Activated CD4-positive, alpha-beta T cell treated with anti-CD3 and anti-CD28 coated beads, Interleukin-2, amount 50 U/mL, for 48 hours (primary cell): ENCODE results near the gene PCCA.
"Not testable (repeated sequence)": the region's sequence is repeated elsewhere in the genome, so short reads cannot be mapped to it uniquely, and the experiment has no call there.

ENCODE experiments used
- DNase-seq, 2 experiments: peaks; one replicate each; pipeline ENCODE4 v3.0.0-alpha.2; 2020

The PCCA gene

DNA sequence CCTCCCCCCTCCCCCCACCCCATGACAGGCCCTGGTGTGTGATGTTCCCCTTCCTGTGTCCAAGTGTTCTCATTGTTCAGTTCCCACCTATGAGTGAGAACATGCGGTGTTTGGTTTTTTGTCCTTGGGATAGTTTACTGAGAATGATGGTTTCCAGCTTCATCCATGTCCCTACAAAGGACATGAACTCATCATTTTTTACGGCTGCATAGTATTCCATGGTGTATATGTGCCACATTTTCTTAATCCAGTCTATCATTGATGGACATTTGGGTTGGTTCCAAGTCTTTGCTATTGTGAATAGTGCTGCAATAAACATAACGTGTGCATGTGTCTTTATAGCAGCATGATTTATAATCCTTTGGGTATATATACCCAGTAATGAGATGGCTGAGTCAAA lies 229.6 kb downstream of the PCCA start:
- not testable (repeated sequence) for DNase-seq

DNA sequence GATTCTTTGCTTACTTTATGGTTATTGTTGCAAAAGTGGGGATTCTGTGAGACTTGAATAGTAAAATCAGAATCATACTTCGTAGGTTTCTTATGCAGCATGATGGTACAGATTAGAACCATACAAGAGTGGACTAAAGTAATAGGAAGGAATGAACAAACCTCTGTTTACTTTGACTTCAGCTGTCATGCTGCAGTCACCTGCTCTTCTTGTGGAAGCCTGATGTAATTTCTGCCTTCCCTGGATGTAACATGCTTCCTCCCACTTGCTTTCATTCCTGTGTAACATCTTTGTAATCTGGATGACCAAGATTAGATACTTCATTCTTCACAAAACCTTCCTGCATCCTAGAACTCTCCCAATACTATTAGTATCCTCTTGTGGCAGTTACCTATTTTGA lies 235.0 kb downstream of the PCCA start:
- DNase-seq, result no peak

GRCh38 chr13:100330662-100331061 lies 241.8 kb downstream of the PCCA start:
- no peak for DNase-seq

DNA sequence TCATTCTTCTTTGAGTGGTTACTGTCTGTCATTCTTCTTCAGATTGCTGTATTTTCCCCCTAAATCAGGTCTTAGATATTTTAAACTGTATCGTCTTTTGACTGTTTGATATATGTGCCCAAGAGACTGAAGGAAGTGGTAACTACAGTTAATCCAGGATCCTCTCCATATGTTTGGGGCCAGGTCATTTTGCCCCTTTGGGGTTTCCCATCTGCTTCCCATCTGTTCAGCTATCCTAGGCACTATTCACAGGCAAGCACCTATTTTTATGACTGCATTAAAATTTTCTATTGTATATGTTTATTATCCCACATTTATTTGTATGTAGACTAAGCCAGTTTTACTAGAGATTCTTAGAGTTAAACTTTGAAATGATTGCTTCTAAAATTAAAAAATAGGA lies 244.2 kb downstream of the PCCA start:
- DNase-seq, result no peak

GRCh38 chr13:100334214-100334613 lies 245.3 kb downstream of the PCCA start:
- DNase-seq, result no peak

DNA sequence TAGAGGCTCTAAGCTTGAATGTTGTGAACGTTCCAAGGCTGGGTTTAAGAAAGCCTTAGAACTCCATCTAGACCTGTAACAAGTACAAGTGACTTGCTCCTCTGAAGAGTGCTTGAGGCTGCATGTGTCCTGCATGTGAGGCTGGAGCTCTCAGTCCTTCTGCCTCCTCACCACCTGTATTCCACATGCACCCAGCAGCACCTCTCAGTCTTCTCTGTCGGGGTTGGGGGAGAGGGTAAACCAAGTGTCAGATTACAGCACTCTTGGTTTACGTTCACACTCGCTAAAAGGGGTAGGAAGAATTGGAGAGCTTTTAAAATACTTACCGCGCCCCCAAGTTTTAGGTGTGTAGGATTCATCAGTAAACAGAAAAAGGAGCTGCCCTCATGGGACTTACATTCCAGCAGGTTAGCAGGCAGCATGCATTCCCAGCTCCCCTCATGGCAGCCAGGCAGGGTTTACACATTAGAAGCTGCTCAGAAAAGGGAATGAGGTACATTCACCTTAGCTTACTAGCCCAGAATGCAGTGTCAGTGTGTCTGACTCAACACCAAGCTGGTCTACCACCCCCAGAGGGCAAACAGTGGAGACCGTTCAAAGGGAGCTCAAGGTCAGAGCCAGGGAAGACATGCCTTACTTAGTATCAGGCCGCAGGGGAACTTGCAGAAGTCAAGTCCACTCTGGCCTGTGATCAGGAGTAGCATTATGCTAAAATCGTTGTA lies 248.1 kb downstream of the PCCA start:
- DNase-seq, result no peak

DNA sequence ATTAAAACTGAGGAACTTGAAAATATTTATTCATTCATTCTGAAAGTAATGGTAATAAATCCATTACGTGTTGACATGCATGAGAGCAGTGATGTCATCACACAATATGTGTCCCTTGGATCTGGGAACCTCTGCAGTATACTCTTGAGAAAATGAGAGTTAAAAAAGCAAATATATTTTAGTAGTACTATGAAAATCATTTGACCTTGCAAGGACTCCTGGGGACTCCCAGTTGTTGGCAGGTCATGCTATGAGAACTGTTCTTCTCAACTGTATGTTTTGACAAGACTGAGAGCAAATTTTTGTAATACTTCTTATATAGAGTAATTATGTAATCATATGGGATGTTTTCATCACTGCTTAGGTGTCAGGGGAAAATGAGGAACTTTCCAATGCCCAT lies 249.4 kb downstream of the PCCA start:
- DNase-seq, result no peak

DNA sequence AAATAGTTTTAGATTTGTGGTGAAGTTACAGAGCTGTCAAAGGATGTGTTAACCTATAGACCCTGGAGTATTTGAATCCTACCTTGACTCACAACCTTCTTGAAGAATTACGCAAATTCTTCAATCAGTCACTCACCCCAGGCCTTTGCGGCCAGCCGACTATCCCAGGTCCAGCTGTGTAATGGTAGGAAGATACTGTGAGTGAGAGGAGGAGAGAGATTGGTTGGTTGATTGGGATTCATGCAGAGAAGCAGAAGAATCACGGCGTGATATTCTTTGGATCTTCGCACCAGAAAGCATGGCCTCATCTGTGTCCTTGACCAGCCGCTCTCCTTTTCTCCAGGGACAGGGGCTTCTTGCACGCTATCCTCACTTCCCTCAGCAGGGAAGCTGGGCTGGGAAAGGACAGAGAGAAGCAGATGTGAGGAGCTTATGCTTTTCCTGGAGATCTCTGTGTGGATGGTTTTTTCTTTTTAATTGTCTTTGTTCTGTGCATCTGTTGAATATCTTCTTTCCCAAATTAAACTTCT lies 250.6 kb downstream of the PCCA start:
- DNase-seq, result no peak

GRCh38 chr13:100340865-100341264 lies 252.0 kb downstream of the PCCA start:
- DNase-seq, result no peak

- DNase-seq, result no peak
These were observed 252.4 kb downstream of the PCCA start for GRCh38 chr13:100341327-100341726.

- no peak for DNase-seq
These were observed 255.7 kb downstream of the PCCA start for GRCh38 chr13:100344544-100344943.

- DNase-seq, result no peak
These were observed 259.1 kb downstream of the PCCA start for GRCh38 chr13:100347968-100348367.

- no peak for DNase-seq
These were observed 260.7 kb downstream of the PCCA start for GRCh38 chr13:100349594-100349993.

DNA sequence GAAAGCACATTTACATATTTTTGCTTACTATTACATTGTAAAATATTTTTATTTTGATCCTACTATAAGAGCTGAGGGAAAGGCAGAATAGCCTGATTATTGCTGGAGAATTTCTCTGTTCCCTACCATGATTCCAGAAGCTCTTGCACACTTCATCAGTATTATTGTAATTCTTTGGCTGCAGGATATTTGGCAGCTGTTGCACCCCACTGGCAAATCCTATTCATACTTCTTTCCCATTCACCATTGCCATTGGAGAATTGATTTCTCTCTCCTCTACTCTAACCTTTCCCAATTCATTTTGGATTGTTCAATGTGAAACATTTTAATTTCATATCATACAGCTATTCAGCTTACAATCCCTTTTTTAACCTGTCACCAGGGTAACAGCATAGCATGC lies 261.7 kb downstream of the PCCA start:
- DNase-seq, result no peak

DNA sequence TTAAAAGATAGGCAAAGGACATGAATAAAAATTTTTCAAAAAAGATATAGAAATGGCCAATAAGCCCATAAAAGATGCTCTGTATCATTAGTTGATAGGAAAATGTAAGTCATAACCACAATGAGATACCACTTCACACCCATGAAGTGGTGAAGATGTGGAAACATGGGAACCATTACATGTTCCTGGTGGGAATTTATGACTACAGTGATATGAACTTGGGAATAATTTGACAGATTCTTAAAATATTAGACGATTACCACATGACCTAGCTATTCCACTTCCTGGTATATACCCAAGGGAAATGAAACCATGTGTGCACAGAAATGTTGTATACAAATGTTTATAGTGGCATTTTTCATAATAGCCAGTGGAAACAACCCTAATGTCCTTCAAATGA lies 267.5 kb downstream of the PCCA start:
- no peak for DNase-seq

DNA sequence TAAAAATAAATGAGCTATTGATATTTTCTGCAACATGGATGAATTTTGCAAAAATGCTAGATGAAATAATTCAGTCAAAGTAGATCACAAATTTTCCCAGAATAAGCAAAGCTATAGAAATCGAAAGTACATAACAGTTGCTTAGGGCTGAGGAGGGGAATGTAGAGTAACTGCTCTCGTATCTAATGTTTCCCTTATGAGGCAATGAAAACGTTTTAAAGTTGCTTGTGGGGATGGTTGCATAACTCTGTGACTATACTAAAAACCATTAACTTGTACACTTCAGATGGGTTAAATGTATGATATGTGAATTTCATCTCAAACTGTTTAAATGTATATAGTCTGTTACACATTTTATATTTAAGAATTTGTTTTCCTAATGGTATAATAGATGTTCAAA lies 268.0 kb downstream of the PCCA start:
- DNase-seq, result no peak

DNA sequence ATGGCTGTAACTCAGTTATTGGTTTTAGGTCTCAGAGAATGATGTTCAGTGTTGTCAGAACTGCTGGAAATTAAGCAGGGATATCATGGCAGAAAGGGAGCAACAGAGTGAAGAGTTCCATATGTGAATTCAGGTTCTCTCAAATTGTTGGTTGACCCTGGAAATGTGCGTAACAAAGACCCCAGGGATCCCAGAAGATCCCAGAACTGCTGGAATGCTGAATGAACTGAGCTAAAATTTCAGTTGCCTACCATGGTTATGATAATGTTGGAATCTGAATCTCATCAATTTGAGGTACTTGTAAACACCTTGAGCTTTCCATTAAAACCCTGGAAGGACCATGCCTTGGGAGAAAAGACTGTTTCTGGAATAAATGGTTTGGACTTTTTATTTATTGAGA lies 268.9 kb downstream of the PCCA start:
- no peak for DNase-seq

DNA sequence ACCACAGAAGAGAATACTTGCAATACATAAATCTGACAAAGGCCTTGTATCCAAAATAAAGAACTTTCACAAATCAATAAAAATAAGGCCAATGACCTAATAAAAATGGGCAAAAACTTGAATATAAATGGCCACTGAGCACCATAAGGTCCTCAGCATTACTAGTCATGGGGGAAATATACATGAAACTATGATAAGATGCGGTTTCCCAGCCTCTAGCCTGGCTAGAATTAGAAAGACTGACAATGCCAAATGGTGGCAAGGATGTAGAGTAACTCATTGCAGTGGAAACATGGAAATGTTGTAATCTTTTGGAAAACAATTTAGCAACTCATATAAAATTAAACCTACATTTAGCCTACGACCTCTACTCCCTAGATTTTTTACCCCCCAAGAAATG lies 272.6 kb downstream of the PCCA start:
- no peak for DNase-seq

DNA sequence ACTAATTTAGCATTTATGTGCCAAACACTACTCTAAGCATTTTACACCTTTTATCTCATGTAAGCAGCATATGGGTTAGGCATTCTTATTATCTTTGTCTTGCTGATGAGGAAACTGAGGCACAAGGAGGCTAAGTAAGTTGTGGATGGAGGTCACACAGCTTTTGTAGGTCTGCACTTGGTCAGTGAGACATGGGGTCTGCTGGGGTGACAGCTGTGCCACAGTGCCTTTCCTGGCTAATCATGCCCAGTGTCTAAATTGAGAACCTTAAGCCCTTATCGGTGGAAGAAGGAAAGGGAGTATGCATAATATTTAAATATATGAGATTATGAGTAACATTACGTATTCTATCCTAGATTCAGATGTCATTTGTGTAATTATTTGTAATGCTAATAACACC lies 273.5 kb downstream of the PCCA start:
- no peak for DNase-seq

- DNase-seq, result no peak
These were observed 273.9 kb downstream of the PCCA start for GRCh38 chr13:100362781-100363180.

DNA sequence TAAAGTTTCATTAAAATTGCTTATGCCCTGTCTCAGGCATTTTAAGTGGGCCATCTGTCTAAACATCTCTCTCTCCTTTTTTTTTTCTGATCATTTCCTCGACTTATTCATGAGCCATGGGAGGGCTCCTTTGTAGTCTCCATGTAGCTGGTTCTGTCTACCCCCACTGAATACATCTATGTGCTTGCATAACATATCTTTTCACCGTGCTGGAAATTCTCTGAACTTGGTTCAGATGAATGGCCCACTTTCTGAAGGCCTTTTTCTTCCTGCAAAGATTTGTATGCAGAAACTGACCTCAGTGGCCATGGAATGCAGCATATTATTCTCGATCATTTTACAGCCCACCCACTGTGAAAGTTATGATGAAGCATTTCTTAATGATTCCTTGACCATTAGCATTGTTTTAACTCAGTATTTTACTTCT lies 274.4 kb downstream of the PCCA start:
- DNase-seq, result no peak

DNA sequence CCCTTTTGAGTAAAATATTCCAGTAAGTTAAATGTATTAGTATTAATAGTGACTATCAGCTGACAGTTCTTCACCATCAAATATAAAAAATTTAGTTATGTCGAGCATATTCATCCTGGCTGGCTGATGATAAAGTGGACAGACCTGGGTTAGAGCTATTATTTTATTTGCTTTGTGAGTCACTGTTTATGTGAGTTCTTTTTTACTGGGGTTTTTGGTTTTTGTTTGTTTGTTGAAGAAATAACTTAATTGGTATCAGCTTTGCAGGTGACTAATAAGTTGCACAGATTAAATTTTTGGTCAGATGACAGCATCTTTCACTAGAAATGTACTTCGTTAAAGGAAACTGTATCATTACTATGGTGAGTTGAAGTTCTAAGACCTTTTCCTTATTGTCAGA lies 275.0 kb downstream of the PCCA start:
- no peak for DNase-seq

DNA sequence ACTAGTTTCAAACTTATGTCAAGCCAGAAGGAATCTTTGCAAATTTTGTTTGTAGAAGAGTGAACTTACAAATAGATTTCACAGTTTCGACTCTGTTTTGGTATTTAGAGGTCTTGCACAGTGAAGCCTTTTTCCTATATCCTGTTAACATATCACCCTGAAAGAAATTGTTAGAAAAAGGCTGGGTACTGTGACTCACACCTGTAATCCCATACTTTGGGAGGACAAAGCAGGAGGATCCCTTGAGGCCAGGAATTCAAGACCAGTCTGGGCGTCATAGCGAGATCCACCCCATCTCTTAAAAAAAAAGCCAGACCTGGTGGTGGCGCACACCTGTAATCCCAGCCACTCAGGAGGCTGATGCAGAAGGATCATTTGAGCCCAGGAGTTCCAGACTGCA lies 275.7 kb downstream of the PCCA start:
- DNase-seq, result no peak

- no peak for DNase-seq
These were observed 276.8 kb downstream of the PCCA start for GRCh38 chr13:100365680-100366079.

- no peak for DNase-seq
These were observed 289.6 kb downstream of the PCCA start for GRCh38 chr13:100378533-100378932.
